NCI-H2227 treated with DMSO at 0.1 percent for 48 hours (cell line): Measurements from ENCODE around the gene FYB1.
"Not testable (repeated sequence)": the region's sequence is repeated elsewhere in the genome, so short reads cannot be mapped to it uniquely, and the experiment has no call there.

Experiments used
- DNase-seq: peaks from one replicate; lab custom pipeline; 2025; lab: John Stamatoyannopoulos, UW

The FYB1 gene

GRCh38 chr5:39186722-39187539, 32.4 kb downstream of the FYB1 start:
- DNase-seq: no peak

GRCh38 chr5:39186289-39186688, 33.1 kb downstream of the FYB1 start:
- no peak for DNase-seq

GRCh38 chr5:39185761-39186160, 33.6 kb downstream of the FYB1 start:
- no peak for DNase-seq

GRCh38 chr5:39179561-39179960, 39.8 kb downstream of the FYB1 start:
- DNase-seq: not testable (repeated sequence)

- DNase-seq: no peak
Observed at GRCh38 chr5:39178861-39179260, 40.5 kb downstream of the FYB1 start.

- DNase-seq: no peak
Observed at GRCh38 chr5:39178171-39178570, 41.2 kb downstream of the FYB1 start.

GRCh38 chr5:39177631-39177964, 41.8 kb downstream of the FYB1 start:
- DNase-seq: no peak

GRCh38 chr5:39176759-39177630, 42.4 kb downstream of the FYB1 start:
- DNase-seq: no peak

- DNase-seq: no peak
Observed at GRCh38 chr5:39175273-39175955, 43.9 kb downstream of the FYB1 start.

- no peak for DNase-seq
Observed at GRCh38 chr5:39173069-39173468, 46.3 kb downstream of the FYB1 start.

- no peak for DNase-seq
Observed at GRCh38 chr5:39172593-39172992, 46.8 kb downstream of the FYB1 start.

- no peak for DNase-seq
Observed at GRCh38 chr5:39171647-39172046, 47.7 kb downstream of the FYB1 start.

- DNase-seq: no peak
Observed at GRCh38 chr5:39169081-39169480, 50.3 kb downstream of the FYB1 start.

GRCh38 chr5:39167972-39168342, 51.4 kb downstream of the FYB1 start:
- DNase-seq: no peak

GRCh38 chr5:39167141-39167971, 52.0 kb downstream of the FYB1 start:
- no peak for DNase-seq

GRCh38 chr5:39164529-39165402, 54.6 kb downstream of the FYB1 start:
- DNase-seq: no peak

- DNase-seq: no peak
Observed at GRCh38 chr5:39164016-39164415, 55.3 kb downstream of the FYB1 start.

- no peak for DNase-seq
Observed at GRCh38 chr5:39161578-39161977, 57.8 kb downstream of the FYB1 start.

- DNase-seq: no peak
Observed at GRCh38 chr5:39160576-39161213, 58.7 kb downstream of the FYB1 start.

GRCh38 chr5:39159811-39160490, 59.4 kb downstream of the FYB1 start:
- no peak for DNase-seq
